B cell (primary cell): Measurements from ENCODE around the gene RMDN2.

Experiments used
- EZH2 ChIP-seq: IDR thresholded peaks from 2 replicates; pipeline ENCODE4 v1.6.1; 2012; ENCODE audit warnings: borderline replicate concordance, low read depth, mild to moderate bottlenecking, moderate library complexity, low read length; ENCODE audit not compliant: insufficient read depth, poor library complexity, severe bottlenecking
- TF ChIP-seq, protein P1 (sequence below): fragments of 200-600 bp; IDR thresholded peaks from one replicate; pipeline ENCODE4 v1.8.0; 2022; ENCODE audit warnings: antibody characterized with exemption, mild to moderate bottlenecking

GRCh38 chr2:37925063-37925897, at the start of gene RMDN2:
- TF ChIP-seq, protein P1, sequence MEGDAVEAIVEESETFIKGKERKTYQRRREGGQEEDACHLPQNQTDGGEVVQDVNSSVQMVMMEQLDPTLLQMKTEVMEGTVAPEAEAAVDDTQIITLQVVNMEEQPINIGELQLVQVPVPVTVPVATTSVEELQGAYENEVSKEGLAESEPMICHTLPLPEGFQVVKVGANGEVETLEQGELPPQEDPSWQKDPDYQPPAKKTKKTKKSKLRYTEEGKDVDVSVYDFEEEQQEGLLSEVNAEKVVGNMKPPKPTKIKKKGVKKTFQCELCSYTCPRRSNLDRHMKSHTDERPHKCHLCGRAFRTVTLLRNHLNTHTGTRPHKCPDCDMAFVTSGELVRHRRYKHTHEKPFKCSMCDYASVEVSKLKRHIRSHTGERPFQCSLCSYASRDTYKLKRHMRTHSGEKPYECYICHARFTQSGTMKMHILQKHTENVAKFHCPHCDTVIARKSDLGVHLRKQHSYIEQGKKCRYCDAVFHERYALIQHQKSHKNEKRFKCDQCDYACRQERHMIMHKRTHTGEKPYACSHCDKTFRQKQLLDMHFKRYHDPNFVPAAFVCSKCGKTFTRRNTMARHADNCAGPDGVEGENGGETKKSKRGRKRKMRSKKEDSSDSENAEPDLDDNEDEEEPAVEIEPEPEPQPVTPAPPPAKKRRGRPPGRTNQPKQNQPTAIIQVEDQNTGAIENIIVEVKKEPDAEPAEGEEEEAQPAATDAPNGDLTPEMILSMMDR = peak; percentile 40
- no peak for TF ChIP-seq EZH2
